Kidney (tissue), 14 donors: ENCODE results near the gene WWOX. TPM values are rescaled to one million over a fixed set of nuclear protein-coding genes. Genes with fewer than 3 reads are reported as not detected.

ENCODE experiments used
- DNase-seq, 5 donors: peaks; one replicate each; pipeline ENCODE4 v3.0.0-alpha.2; 2013 to 2020
- FAIRE-seq: peaks from 2 replicates; lab custom pipeline; 2012; peaks lifted over from hg19 to GRCh38; lab: Jason Lieb, UNC
- H3K27ac ChIP-seq, 2 donors: one replicate each; pipeline ENCODE4 v1.7.0; 2013; ENCODE audit warnings: low read depth in 2 of 2, low read length in 2 of 2, inconsistent platforms in 1 of 2
- H3K27me3 ChIP-seq: one replicate; pipeline ENCODE4 v1.7.1; 2013; ENCODE audit warnings: low read length, inconsistent platforms; ENCODE audit not compliant: control insufficient read depth, insufficient read depth
- H3K36me3 ChIP-seq, 3 donors: one replicate each; pipeline versions ENCODE4 v1.7.0 to v1.7.1; 2013; ENCODE audit warnings: low read length in 3 of 3, control low read depth in 1 of 3, inconsistent platforms in 1 of 3; ENCODE audit not compliant: insufficient read depth in 3 of 3, control insufficient read depth in 2 of 3
- H3K4me1 ChIP-seq, 3 donors: one replicate each; pipeline versions ENCODE4 v1.7.0 to v1.7.1; 2013; ENCODE audit warnings: low read length in 3 of 3, inconsistent platforms in 1 of 3, low read depth in 1 of 3; ENCODE audit not compliant: control insufficient read depth in 2 of 3, insufficient read depth in 2 of 3
- H3K4me3 ChIP-seq, 3 donors: one replicate each; pipeline versions ENCODE4 v1.7.0 to v1.8.1; 2013; ENCODE audit warnings: low read length in 3 of 3, control low read depth in 1 of 3, inconsistent platforms in 1 of 3
- H3K9ac ChIP-seq, 3 donors: one replicate each; pipeline versions ENCODE4 v1.7.0 to v1.7.1; 2013; ENCODE audit warnings: low read length in 3 of 3, control low read depth in 1 of 3, inconsistent platforms in 1 of 3
- H3K9me3 ChIP-seq, 3 donors: one replicate each; pipeline versions ENCODE4 v1.7.0 to v1.7.1; 2013; ENCODE audit warnings: low read length in 3 of 3, control low read depth in 1 of 3, inconsistent platforms in 1 of 3; ENCODE audit not compliant: control insufficient read depth in 2 of 3, insufficient read depth in 1 of 3
- intact Hi-C: fragments of 100-400 bp; cut with DNase I; formaldehyde crosslinking; loops from one replicate; pipeline ENCODE4 v1.11.1; 2022
- polyA plus RNA-seq: library from polyadenylated mRNA; stranded (reverse); fragments of 350-450 nt; fragmentation: Illumina TruSeq; extraction: RNeasy Lipid Tissue Mini Kit (QIAGEN cat#74804); gene quantifications from one replicate; pipeline ENCODE4 v1.2.3, GENCODE V29; 2014; ENCODE audit warnings: low read depth, low replicate concordance; ENCODE audit not compliant: insufficient read depth
- total RNA-seq: library from RNA; stranded (reverse); fragmentation: NEBNext Ultra II Directional; extraction: Animal tissue kit (Norgen Biotek cat#: 25700); gene quantifications from one replicate; pipeline ENCODE4 v1.2.1, GENCODE V29; 2021
- TF ChIP-seq, protein P1 (sequence below): IDR thresholded peaks from 3 replicates; pipeline ENCODE4 v1.5.1; 2012; ENCODE audit warnings: mild to moderate bottlenecking, moderate library complexity, borderline replicate concordance; ENCODE audit not compliant: insufficient read depth; ENCODE audit errors: extremely low read depth
- donor health status: control.
- donor health status: control.
- donor health status: control.
- donor health status: control.
- donor health status: control.
- donor health status: DM: yes; HTN: yes; CAD: no.
- donor health status: Normal renal cell carcinoma (clear cell type).

WWOX gene
- total and polyA plus RNA-seq, 2 donors from 2014 or later, result 22.5 to 30.3 TPM

DNA sequence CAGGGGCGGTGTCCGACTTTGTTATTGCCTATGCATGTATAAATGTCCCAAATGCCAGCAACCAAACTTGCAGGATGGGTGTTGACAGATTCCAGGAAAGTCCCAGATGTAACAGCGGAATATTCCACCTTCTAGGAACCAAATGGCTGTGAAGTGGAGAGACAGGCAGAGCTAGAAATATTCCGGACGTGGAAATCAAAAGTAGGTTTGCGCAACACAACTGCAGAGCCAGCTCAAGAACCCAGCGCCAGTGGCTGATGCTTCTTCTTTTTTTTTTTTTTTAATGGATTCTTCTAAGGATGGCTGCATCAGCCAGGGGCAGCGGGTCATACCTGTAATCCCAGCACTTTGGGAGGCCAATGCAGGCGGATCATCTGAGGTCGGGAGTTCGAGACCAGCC lies 899.4 kb downstream of the WWOX start:
- Histone ChIP-seq H3K4me3 (no peak overlapping the region), H3K9me3 (no peaks in the 10 kb centered on the region), H3K4me1 (no peaks in the 10 kb centered on the region), H3K9ac (no peak overlapping the region), H3K36me3 (no peaks in the 10 kb centered on the region), H3K27ac (no peak overlapping the region), H3K27me3 (no peaks in the 10 kb centered on the region)
- DNase-seq, result no peak
- no peak for FAIRE-seq
- intact Hi-C loops, result no loop called here
- TF ChIP-seq, protein P1, sequence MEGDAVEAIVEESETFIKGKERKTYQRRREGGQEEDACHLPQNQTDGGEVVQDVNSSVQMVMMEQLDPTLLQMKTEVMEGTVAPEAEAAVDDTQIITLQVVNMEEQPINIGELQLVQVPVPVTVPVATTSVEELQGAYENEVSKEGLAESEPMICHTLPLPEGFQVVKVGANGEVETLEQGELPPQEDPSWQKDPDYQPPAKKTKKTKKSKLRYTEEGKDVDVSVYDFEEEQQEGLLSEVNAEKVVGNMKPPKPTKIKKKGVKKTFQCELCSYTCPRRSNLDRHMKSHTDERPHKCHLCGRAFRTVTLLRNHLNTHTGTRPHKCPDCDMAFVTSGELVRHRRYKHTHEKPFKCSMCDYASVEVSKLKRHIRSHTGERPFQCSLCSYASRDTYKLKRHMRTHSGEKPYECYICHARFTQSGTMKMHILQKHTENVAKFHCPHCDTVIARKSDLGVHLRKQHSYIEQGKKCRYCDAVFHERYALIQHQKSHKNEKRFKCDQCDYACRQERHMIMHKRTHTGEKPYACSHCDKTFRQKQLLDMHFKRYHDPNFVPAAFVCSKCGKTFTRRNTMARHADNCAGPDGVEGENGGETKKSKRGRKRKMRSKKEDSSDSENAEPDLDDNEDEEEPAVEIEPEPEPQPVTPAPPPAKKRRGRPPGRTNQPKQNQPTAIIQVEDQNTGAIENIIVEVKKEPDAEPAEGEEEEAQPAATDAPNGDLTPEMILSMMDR, result no peak

DNA sequence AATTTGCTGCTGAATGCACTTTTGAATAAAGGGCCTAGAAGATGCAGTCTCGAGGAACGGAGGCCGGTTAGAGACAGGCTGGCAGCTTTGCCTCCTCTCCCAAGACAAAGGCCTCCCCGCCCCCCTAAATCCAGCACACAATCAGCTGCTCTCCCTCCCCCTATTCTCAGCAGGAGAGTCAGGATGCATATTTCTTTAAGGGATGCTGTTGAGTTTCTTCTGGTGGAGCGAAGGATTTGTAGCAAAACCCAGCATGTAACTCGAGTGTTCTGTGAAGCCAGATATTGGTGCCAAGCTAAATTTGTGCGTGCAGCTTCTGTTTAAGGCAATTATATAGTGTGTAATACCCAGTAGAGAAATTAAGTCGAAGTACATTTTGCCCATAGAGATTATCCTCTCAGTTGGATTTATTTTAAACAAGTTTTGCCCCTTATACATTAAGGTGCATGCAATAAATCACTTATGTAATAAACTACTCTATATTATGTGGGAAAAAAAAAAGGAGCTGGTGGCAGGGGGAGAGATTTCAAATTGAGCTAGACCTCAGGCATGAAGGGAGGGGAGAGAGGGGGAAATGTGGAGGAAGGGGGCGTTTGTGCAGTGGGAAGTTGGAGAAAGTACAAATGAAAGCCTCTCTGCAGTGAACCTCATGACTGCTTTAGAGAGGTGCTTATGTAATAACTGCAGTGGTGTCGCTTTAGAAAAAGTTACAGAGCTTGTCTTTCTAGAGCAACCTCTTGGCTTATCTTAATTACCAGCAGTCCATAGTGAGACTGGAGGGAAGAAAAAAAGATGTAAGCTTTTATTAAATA lies 901.9 kb downstream of the WWOX start:
- TF ChIP-seq, protein P1, result no peak
- H3K27me3 ChIP-seq, result no peaks in the 10 kb centered on the region
- DNase-seq (no peak), FAIRE-seq (no peak)
- H3K9ac ChIP-seq, result no peak overlapping the region
- H3K9me3 ChIP-seq, result no peaks in the 10 kb centered on the region
- intact Hi-C loops, result no loop called here
- H3K36me3 ChIP-seq, result no peaks in the 10 kb centered on the region
- H3K4me1 ChIP-seq, result no peaks in the 10 kb centered on the region
- H3K27ac ChIP-seq, result no peak overlapping the region
- no peak overlapping the region for H3K4me3 ChIP-seq

DNA sequence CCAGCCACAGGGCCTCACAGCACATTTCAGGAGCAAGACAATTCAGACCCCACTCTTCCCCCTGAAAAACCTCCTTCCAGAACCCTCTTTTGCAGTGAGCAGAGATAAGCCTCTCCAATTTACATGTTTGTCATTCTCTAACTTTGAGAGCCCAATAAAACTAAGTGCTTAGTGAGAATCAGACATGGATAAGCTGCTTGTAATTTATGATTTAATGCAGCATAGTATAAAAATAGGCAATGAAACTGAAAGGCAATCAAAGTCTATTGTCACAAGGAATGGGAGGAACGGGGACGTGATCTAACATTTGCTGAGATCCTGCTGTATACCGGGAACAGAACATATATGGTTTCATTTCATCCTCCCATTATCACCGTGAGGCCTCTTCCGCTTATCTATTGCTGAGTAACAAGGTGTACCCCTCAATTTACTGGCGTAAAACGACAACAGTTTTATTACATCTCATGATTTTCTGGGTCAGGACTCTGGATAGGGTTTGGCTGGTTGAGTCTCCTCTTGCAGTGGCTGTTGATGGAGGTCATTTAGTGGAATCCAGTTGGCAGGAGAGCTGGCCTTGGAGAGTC lies 903.7 kb downstream of the WWOX start:
- FAIRE-seq, result no peak
- H3K9ac ChIP-seq, result no peak overlapping the region
- TF ChIP-seq, protein P1, result no peak

More for the DNA sequence above, 903.7 kb downstream of the WWOX start:
- Histone ChIP-seq H3K27me3 (no peaks in the 10 kb centered on the region), H3K27ac (no peak overlapping the region), H3K4me3 (no peak overlapping the region), H3K4me1 (no peaks in the 10 kb centered on the region), H3K9me3 (no peaks in the 10 kb centered on the region), H3K36me3 (no peaks in the 10 kb centered on the region)
- intact Hi-C loops, result no loop called here
- DNase-seq, result no peak
